Spleen (tissue), 7 donors: ENCODE measurements around the gene CYGB.

Experiments
- CTCF ChIP-seq, 11 experiments: fragments of 200-600 bp in 7 of 11; fragments of 450-650 bp in 4 of 11; sonication (generic) in 4 of 11; IDR thresholded peaks in 8 of 11; conservative IDR thresholded peaks in 3 of 11; 1 replicate in 7 of 11; 2 replicates in 4 of 11; pipeline versions ENCODE4 v1.4.0 to v1.8.0; 2016 to 2021; ENCODE audit warnings: antibody characterized with exemption in 11 of 11, inconsistent platforms in 4 of 11, mild to moderate bottlenecking in 1 of 11
- POLR2A ChIP-seq, 3 donors: fragments of 450-650 bp; IDR thresholded peaks; one replicate each; pipeline ENCODE4 v1.5.1; 2017; ENCODE audit warnings: antibody characterized with exemption in 3 of 3, mild to moderate bottlenecking in 1 of 3
- donor health status: DM: no; HTN: no; CAD: no; lungs with moderate emphysema.
- donor health status: DM: no; HTN: no; CAD: no.
- donor health status: DM: no; HTN: no; CAD: no.

GRCh38 chr17:76531486-76532038, 5.9 kb downstream of the CYGB start:
- TF ChIP-seq POLR2A (IDR thresholded peaks at IDR 0.05): no peak
- no peak for TF ChIP-seq CTCF (IDR thresholded peaks at IDR 0.05 in 8 of 11, conservative IDR thresholded peaks at IDR 0.05 in 3 of 11)
